ENCODE data around the gene FCGR1A. TPM values are rescaled to one million over a fixed set of nuclear protein-coding genes. Genes with fewer than 3 reads are reported as not detected.

Gene FCGR1A
- not detected in 2 replicates for total RNA-seq

DNA sequence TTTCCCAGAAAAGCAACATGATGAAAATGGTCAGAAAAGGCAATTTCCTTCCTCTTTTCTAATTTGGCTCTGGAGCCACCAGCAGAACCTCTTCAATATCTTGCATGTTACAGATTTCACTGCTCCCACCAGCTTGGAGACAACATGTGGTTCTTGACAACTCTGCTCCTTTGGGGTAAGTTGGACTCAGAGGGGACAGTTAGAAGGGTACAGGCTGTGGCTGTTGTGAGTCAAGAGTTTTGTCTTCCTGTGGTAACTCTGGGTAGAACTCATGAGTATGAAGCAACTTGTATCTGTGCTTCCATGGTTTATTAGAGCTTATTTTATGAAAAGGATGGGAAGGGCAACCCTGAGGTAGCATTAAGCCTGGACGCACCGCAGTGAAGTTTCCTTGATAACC is at the start of gene FCGR1A:
TSS of gene FCGR1A (plus strand) at position 95 of the 400 bp plus-strand sequence. CDS start at position 145, 50 bp downstream.

Other genes with a start within 250 kb of the FCGR1A start
- gene PPIAL4C, start 198.8 kb upstream of the FCGR1A start, total RNA-seq, result not detected in 2 replicates
- gene BOLA1, start 116.9 kb downstream of the FCGR1A start, total RNA-seq, result 21.3 and 23.5 TPM in 2 replicates
- gene SV2A, start 135.2 kb downstream of the FCGR1A start, total RNA-seq, result 27.5 and 29.9 TPM in 2 replicates
- gene SF3B4, start 145.1 kb downstream of the FCGR1A start, total RNA-seq, result 9.8 and 13.4 TPM in 2 replicates
- gene MTMR11, start 154.2 kb downstream of the FCGR1A start, total RNA-seq, result 8.7 and 9.5 TPM in 2 replicates
- gene OTUD7B, start 228.0 kb downstream of the FCGR1A start, total RNA-seq, result 5.4 and 6.7 TPM in 2 replicates